Colon (tissue), 2 donors: ENCODE results near the gene LORICRIN.
"Not testable (repeated sequence)": the region's sequence is repeated elsewhere in the genome, so short reads cannot be mapped to it uniquely, and the experiment has no call there.

Experiments used
- FAIRE-seq: peaks from 2 replicates; lab custom pipeline; 2012; peaks lifted over from hg19 to GRCh38; lab: Jason Lieb, UNC
- donor health status: control.
- donor health status: control.

LORICRIN gene

GRCh38 chr1:153259387-153259786 is at the start of gene LORICRIN:
Gene LORICRIN, plus strand, starts transcription at chr1:153259687. Its CDS starts 1,263 bp downstream, at chr1:153260950.
- no peak for FAIRE-seq

- no peak for FAIRE-seq
Observed at GRCh38 chr1:153210206-153210605, 49.3 kb upstream of the LORICRIN start.

GRCh38 chr1:153212201-153212600 is 47.3 kb upstream of the LORICRIN start:
- no peak for FAIRE-seq

- FAIRE-seq, result no peak
Observed at GRCh38 chr1:153213519-153213918, 46.0 kb upstream of the LORICRIN start.

GRCh38 chr1:153217212-153217611 is 42.3 kb upstream of the LORICRIN start, which contains the start of gene PRR9:
Gene PRR9, plus strand, starts transcription at chr1:153217584. Its CDS starts 561 bp downstream, at chr1:153218145.
- no peak for FAIRE-seq

GRCh38 chr1:153217744-153218416 is 41.6 kb upstream of the LORICRIN start:
- FAIRE-seq, result no peak

- FAIRE-seq, result no peak
Observed at GRCh38 chr1:153220606-153221303, 38.7 kb upstream of the LORICRIN start.

GRCh38 chr1:153223040-153223891 is 36.2 kb upstream of the LORICRIN start:
- FAIRE-seq, result not testable (repeated sequence)

GRCh38 chr1:153227810-153228209 is 31.7 kb upstream of the LORICRIN start:
- FAIRE-seq, result no peak

- no peak for FAIRE-seq
Observed at GRCh38 chr1:153228491-153228890, 31.0 kb upstream of the LORICRIN start.

GRCh38 chr1:153229076-153229829 is 30.2 kb upstream of the LORICRIN start:
- FAIRE-seq, result not testable (repeated sequence)

- FAIRE-seq, result no peak
Observed at GRCh38 chr1:153231363-153231762, 28.1 kb upstream of the LORICRIN start.

GRCh38 chr1:153231785-153232184 is 27.7 kb upstream of the LORICRIN start:
- no peak for FAIRE-seq

GRCh38 chr1:153232553-153232952 is 26.9 kb upstream of the LORICRIN start:
- no peak for FAIRE-seq

GRCh38 chr1:153233448-153233847 is 26.0 kb upstream of the LORICRIN start:
- FAIRE-seq, result no peak

- no peak for FAIRE-seq
Observed at GRCh38 chr1:153238527-153238926, 21.0 kb upstream of the LORICRIN start.

GRCh38 chr1:153242160-153242559 is 17.3 kb upstream of the LORICRIN start:
- FAIRE-seq, result no peak

GRCh38 chr1:153245466-153245865 is 14.0 kb upstream of the LORICRIN start:
- no peak for FAIRE-seq

- no peak for FAIRE-seq
Observed at GRCh38 chr1:153246018-153246417, 13.5 kb upstream of the LORICRIN start.

GRCh38 chr1:153246825-153247224 is 12.7 kb upstream of the LORICRIN start:
- no peak for FAIRE-seq

- FAIRE-seq, result no peak
Observed at GRCh38 chr1:153248176-153248879, 11.2 kb upstream of the LORICRIN start.
